ENCODE results near the gene SLC39A10.

SLC39A10 gene

DNA sequence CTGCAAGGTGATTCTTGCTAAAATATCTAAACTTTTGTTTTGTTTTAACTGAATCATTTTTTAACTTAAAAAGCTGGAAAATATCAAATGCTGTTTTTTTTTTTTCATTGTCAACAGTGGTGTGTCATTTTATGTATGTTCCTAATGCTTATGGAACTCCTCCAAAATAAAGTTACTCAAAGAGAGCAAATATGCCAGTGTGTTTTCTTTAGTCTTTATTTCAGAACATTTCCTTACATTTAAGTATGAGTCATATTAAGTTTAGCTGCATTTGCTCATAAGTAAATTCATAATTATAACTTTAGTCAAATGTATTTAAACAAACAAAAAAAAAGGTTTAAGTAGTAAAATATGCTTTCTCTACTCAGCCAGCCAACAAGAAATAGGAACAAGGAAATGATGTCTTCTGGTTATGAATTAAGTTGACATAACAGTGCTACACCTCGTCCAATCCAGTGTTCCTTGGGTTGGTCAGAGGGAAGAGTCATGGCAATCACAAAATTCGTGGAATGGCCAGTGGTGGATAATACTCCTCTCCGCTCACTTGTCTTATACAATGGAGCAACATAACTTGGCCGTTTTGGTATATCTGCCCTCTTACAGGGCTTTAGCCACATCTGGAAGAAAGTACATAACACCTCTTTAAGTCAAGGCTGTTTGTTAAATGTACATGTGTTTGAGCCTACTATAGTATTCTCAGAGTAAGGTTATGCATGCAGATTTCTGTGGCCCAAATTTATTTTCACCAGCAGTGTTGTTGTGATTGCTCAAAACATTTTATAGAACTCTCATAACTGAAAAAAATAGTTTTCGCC lies 80.7 kb downstream of the SLC39A10 start:
- DNase-seq (ENCODE audit: low spot score) = no peak
- TF ChIP-seq, protein P1, sequence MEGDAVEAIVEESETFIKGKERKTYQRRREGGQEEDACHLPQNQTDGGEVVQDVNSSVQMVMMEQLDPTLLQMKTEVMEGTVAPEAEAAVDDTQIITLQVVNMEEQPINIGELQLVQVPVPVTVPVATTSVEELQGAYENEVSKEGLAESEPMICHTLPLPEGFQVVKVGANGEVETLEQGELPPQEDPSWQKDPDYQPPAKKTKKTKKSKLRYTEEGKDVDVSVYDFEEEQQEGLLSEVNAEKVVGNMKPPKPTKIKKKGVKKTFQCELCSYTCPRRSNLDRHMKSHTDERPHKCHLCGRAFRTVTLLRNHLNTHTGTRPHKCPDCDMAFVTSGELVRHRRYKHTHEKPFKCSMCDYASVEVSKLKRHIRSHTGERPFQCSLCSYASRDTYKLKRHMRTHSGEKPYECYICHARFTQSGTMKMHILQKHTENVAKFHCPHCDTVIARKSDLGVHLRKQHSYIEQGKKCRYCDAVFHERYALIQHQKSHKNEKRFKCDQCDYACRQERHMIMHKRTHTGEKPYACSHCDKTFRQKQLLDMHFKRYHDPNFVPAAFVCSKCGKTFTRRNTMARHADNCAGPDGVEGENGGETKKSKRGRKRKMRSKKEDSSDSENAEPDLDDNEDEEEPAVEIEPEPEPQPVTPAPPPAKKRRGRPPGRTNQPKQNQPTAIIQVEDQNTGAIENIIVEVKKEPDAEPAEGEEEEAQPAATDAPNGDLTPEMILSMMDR (IDR thresholded peaks at IDR 0.05; ENCODE audit: extremely low read depth, insufficient read depth, missing control alignments) = no peak
- in situ Hi-C loops (cut with MboI; ENCODE audit: low pct_unique_long_range_greater_than_20kb, low sequenced_read_pairs, unreplicated experiment) = no loop called here

DNA sequence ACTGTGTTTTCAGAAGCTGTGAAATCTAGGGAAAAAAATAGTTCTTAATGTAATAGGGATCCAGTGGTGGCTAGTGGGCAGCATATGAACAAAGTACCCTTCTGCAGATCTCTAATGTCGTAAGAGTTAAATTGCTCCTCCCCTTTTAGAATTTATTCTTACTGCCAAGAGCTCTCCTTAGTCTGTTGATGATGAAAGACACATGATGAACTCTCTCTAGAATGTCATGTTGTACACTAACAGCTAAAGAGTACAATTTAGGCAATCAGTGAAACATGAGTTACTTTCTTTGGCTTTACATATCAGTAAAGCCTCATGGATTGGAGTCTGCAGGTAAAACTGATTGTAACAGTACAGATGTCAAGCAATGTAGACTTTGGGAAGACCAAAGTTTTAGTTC lies 84.2 kb downstream of the SLC39A10 start:
- TF ChIP-seq, protein P1 (IDR thresholded peaks at IDR 0.05; ENCODE audit: extremely low read depth, insufficient read depth, missing control alignments) = no peak
- DNase-seq (ENCODE audit: low spot score) = no peak
- in situ Hi-C loops (cut with MboI; ENCODE audit: low pct_unique_long_range_greater_than_20kb, low sequenced_read_pairs, unreplicated experiment) = no loop called here

DNA sequence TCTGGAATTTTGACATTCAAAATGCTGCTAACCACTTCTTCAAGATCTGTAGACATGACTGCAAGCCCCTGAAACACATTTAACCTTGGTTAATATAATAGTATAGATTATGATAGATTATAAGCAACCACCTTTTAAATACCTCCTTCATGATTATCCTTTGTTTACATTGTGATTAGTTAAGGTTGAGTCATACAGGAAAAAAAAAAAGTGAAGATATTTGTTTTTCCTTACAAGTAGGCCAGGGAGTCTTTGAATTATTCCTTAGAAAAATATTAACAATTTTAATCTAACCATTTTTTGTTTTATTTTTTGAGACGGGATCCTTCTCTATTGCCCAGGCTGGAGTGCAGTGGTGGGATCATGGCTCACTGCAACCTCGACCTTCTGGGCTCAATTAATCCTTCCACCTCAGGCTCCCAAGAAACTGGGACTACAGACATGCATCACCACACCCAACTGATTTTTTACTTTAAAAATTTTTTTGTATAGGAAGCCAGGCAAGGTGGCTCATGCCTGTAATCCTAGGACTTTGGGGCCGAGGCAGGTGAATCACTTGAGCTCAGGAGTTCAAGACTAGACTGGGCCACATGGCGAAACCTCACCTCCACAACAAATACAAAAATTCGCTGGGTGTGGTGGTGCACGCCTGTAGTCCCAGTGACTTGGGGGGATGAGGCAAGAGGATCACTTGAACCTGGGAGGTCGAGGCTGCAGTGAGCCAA lies 99.4 kb downstream of the SLC39A10 start:
- in situ Hi-C loops (cut with MboI; ENCODE audit: low pct_unique_long_range_greater_than_20kb, low sequenced_read_pairs, unreplicated experiment) = no loop called here
- TF ChIP-seq, protein P1 (IDR thresholded peaks at IDR 0.05; ENCODE audit: extremely low read depth, insufficient read depth, missing control alignments) = no peak
- DNase-seq (ENCODE audit: low spot score) = no peak

DNA sequence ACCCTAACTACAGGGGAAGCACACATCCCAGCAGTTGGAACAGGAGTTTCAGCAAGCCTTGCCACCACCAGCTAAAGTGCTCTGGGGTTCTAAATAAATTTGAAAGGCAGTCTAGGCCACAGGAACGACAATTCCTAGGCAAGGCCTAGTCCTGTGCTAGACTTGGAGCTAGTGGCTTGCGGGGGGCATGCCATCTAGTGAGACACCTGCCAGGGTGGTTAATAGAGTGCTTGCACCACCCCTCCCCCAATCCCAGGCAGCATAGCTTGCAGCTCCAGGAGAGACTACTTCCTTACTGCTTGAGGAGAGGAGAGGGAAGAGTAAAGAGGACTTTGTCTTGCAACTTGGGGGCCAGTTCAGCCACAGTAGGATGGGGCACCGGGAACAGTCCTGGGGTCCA lies 101.8 kb downstream of the SLC39A10 start:
- no peak for DNase-seq (ENCODE audit: low spot score)
- in situ Hi-C loops (cut with MboI; ENCODE audit: low pct_unique_long_range_greater_than_20kb, low sequenced_read_pairs, unreplicated experiment) = no loop called here
- TF ChIP-seq, protein P1 (IDR thresholded peaks at IDR 0.05; ENCODE audit: extremely low read depth, insufficient read depth, missing control alignments) = no peak

DNA sequence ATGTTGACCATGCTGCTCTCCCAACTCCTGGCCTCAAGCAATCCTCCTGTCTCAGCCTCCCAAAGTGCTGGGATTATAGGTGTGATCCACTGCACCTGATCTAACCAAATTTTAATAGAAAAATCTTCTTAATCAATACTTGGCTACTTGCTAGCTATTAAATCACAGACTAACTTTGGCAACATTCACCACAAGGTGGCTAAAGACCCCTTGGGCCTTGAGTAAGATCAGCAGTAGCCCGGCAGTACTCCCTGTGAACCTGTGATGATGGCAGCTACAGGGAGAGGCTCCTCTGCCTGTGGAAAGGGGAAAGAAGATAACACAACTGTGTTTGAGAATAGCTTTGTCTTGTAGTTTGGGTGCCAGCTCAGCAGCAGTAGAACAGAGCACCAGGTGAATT lies 102.9 kb downstream of the SLC39A10 start:
- TF ChIP-seq, protein P1 (IDR thresholded peaks at IDR 0.05; ENCODE audit: extremely low read depth, insufficient read depth, missing control alignments) = no peak
- DNase-seq (ENCODE audit: low spot score) = no peak
- in situ Hi-C loops (cut with MboI; ENCODE audit: low pct_unique_long_range_greater_than_20kb, low sequenced_read_pairs, unreplicated experiment) = no loop called here

DNA sequence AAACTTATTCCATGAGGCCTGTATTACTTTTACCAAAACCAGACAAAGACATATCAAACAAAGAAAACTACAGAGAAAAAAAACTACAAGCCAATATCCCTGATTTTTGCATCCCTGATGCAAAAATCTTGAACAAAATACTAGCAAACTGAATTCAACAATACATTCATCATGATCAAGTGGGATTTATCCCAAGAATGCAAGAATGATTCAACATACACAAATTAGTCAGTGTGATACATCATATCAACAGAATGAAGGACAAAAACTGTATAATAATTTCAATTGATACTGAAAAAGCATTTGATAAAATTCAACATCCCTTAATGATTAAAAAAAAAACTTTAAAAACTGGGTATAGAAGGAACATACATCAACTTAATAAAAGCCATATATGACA lies 106.8 kb downstream of the SLC39A10 start:
- TF ChIP-seq, protein P1 (IDR thresholded peaks at IDR 0.05; ENCODE audit: extremely low read depth, insufficient read depth, missing control alignments) = no peak
- DNase-seq (ENCODE audit: low spot score) = no peak
- in situ Hi-C loops (cut with MboI; ENCODE audit: low pct_unique_long_range_greater_than_20kb, low sequenced_read_pairs, unreplicated experiment) = no loop called here
